Bronchial epithelial cell (primary cell): ENCODE data around the gene MRPS23. TPM values are rescaled to one million over a fixed set of nuclear protein-coding genes. Genes with fewer than 3 reads are reported as not detected.
A peak's percentile ranks its signal among the peaks of the same experiment; 100 is the strongest.

Experiments used
- DNase-seq: peaks from one replicate; pipeline ENCODE4 v3.0.0-alpha.2; 2010; ENCODE audit warnings: low read depth
- FAIRE-seq: peaks from 2 replicates; lab custom pipeline; 2011; peaks lifted over from hg19 to GRCh38; lab: Jason Lieb, UNC
- H3K27me3 ChIP-seq: 2 replicates; pipeline ENCODE4 v1.5.1; 2011; ENCODE audit warnings: low read length; ENCODE audit not compliant: control insufficient read depth, insufficient read depth
- H3K36me3 ChIP-seq: 2 replicates; pipeline ENCODE4 v1.5.1; 2011; ENCODE audit warnings: low read length; ENCODE audit not compliant: control insufficient read depth, insufficient read depth
- H3K4me3 ChIP-seq: 2 replicates; pipeline ENCODE4 v1.5.1; 2011; ENCODE audit warnings: mild to moderate bottlenecking, low read depth, low read length, control low read depth
- total RNA-seq: library from RNA; depleted of rRNA; stranded (reverse); fragments of >200 nt; gene quantifications from 2 replicates; pipeline ENCODE4 v1.2.1, GENCODE V29; 2014
- TF ChIP-seq, protein P1 (sequence below): IDR thresholded peaks from 2 replicates; pipeline ENCODE4 v1.5.1; 2011; ENCODE audit warnings: mild to moderate bottlenecking, moderate library complexity, low read length, control low read depth, inconsistent platforms; ENCODE audit not compliant: insufficient read depth, severe bottlenecking

Gene MRPS23
- total RNA-seq, 1 donor from 2014 or later = 40.5 TPM

- TF ChIP-seq, protein P1, sequence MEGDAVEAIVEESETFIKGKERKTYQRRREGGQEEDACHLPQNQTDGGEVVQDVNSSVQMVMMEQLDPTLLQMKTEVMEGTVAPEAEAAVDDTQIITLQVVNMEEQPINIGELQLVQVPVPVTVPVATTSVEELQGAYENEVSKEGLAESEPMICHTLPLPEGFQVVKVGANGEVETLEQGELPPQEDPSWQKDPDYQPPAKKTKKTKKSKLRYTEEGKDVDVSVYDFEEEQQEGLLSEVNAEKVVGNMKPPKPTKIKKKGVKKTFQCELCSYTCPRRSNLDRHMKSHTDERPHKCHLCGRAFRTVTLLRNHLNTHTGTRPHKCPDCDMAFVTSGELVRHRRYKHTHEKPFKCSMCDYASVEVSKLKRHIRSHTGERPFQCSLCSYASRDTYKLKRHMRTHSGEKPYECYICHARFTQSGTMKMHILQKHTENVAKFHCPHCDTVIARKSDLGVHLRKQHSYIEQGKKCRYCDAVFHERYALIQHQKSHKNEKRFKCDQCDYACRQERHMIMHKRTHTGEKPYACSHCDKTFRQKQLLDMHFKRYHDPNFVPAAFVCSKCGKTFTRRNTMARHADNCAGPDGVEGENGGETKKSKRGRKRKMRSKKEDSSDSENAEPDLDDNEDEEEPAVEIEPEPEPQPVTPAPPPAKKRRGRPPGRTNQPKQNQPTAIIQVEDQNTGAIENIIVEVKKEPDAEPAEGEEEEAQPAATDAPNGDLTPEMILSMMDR = no peak
- no peaks in the 10 kb centered on the region for H3K27me3 ChIP-seq
- H3K4me3 ChIP-seq = no peak overlapping the region
- peaks cover 4% of the 10 kb centered on the region for H3K36me3 ChIP-seq
- FAIRE-seq (no peak), DNase-seq (no peak)
These were observed 22.7 kb upstream of the MRPS23 start for GRCh38 chr17:57872536-57872935.

DNA sequence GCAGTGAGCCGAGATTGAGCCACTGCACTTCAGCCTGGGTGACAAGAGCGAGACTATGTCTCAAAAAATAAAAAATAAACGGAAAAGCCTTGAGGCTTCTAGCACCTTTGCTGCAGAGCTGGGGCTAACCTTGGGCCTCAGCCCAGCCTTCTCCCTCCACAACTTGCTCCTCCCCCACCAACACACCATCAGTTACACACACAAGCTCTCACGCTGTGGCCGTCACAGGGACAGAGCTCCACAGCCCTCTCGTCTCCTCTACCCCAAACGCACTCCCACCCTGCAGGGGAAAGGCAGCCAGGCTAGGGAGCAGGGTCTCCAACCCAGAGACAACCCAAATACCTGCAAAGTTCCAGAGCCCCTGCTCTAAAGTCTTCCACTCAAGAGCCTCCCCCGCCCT lies 22.0 kb upstream of the MRPS23 start:
- TF ChIP-seq, protein P1 = no peak
- FAIRE-seq (no peak), DNase-seq (no peak)
- Histone ChIP-seq H3K4me3 (no peak overlapping the region), H3K27me3 (no peaks in the 10 kb centered on the region), H3K36me3 (peaks cover 4% of the 10 kb centered on the region)

DNA sequence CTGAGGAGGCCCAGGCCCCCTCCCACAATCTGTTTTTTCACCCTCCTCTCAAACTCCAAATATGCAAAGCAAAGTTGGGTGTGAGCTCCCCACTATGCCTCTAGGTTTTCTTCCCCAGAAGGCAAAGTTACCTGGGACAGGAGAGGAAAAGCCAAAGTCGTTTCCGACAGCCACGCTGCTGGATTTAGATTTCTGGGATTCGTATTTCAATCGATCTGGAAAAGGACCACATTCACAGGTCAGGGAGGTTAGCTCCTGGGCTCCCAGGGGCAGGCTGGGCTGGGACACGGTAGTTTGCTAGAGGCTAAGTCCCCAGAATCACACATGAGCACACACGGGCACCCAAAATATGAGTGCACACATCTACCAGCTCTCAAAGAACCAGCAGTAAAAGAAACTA lies 21.3 kb upstream of the MRPS23 start:
- H3K36me3 ChIP-seq = peaks cover 6% of the 10 kb centered on the region
- FAIRE-seq (no peak), DNase-seq (no peak)
- TF ChIP-seq, protein P1 = no peak
- no peaks in the 10 kb centered on the region for H3K27me3 ChIP-seq
- no peak overlapping the region for H3K4me3 ChIP-seq

- no peak for FAIRE-seq
- DNase-seq = peak; percentile 37
- TF ChIP-seq, protein P1 = no peak
- Histone ChIP-seq H3K27me3 (no peaks in the 10 kb centered on the region), H3K36me3 (peaks cover 6% of the 10 kb centered on the region), H3K4me3 (no peak overlapping the region)
These were observed 20.4 kb upstream of the MRPS23 start for GRCh38 chr17:57870283-57870635.

- FAIRE-seq = peak; percentile 23
These were observed 19.9 kb upstream of the MRPS23 start for GRCh38 chr17:57869617-57870282.

More at GRCh38 chr17:57869617-57870282, 19.9 kb upstream of the MRPS23 start:
- TF ChIP-seq, protein P1 = no peak
- Histone ChIP-seq H3K36me3 (peaks cover 6% of the 10 kb centered on the region), H3K4me3 (no peak overlapping the region), H3K27me3 (no peaks in the 10 kb centered on the region)
- DNase-seq = peak; percentile 63
